ENCODE results near the gene NDUFV3. TPM values are rescaled to one million over a fixed set of nuclear protein-coding genes. Genes with fewer than 3 reads are reported as not detected.
"Not testable (repeated sequence)": the region's sequence is repeated elsewhere in the genome, so short reads cannot be mapped to it uniquely, and the experiment has no call there.

NDUFV3 gene
- total RNA-seq, 2 experiments from 2014 or later, result 27.7 to 28.1 TPM

DNA sequence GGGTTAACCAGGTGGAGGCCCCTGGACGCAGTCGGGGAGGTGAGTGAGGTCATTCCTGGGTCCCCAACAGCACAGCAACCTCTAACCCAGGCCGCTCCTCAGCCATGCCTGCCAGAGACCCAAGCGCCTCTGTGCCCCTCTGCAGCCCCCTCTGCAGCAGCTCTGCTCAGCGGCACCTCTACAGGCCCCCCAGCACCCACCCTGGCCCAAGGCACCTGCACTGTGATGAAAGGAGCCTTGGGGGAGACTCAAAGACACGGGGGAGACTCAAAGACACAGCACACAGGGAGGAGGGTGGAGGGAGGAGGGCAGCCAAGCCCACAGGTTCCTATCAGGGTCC lies 33.2 kb upstream of the NDUFV3 start:
- no peak overlapping the region for H3K4me3 Mint-ChIP-seq
- ChIA-PET CTCF (no interaction called here), POLR2A (no interaction called here)
- H3K27ac Mint-ChIP-seq, result no peak overlapping the region
- DNase-seq (no peak), ATAC-seq (no peak)
- peaks cover 2% of the 10 kb centered on the region for H3K4me1 Mint-ChIP-seq (ENCODE audit: low read depth)
- no peaks in the 10 kb centered on the region for H3K9me3 Mint-ChIP-seq (ENCODE audit: insufficient read depth)
- peaks cover 56% of the 10 kb centered on the region for H3K36me3 Mint-ChIP-seq (ENCODE audit: low read depth)
- no peaks in the 10 kb centered on the region for H3K27me3 Mint-ChIP-seq (ENCODE audit: low read depth)

DNA sequence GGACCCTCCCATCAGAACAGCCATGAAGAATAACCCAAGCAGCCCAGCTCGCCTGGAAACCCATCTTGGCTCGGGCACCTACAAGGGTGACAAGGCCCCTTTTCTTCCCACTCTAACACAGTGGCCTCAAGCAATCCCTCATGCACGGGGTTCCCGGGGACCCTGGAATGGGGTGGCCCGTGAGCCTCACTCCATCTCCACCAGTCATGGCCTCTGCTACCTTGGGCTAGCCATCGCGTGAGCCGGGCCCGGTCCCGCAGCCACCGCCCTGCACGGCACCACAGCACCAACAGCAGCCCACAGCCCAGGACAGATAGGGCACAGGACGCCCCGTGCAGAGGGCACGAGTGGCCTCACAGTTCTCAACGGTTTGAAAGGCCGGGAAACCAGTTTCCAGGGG lies 32.8 kb upstream of the NDUFV3 start:
- DNase-seq (no peak), ATAC-seq (no peak)
- Mint-ChIP-seq H3K9me3 (ENCODE audit: insufficient read depth) (no peaks in the 10 kb centered on the region), H3K4me3 (no peak overlapping the region), H3K27me3 (ENCODE audit: low read depth) (no peaks in the 10 kb centered on the region), H3K36me3 (ENCODE audit: low read depth) (peaks cover 54% of the 10 kb centered on the region), H3K4me1 (ENCODE audit: low read depth) (peaks cover 2% of the 10 kb centered on the region), H3K27ac (no peak overlapping the region)
- ChIA-PET POLR2A (no interaction called here), CTCF (no interaction called here)

GRCh38 chr21:42861311-42861847 lies 31.7 kb upstream of the NDUFV3 start:
- ChIA-PET POLR2A (no interaction called here), CTCF (no interaction called here)
- no peak overlapping the region for H3K4me3 Mint-ChIP-seq
- no peaks in the 10 kb centered on the region for H3K27me3 Mint-ChIP-seq (ENCODE audit: low read depth)
- DNase-seq (no peak), ATAC-seq (no peak)
- no peak overlapping the region for H3K27ac Mint-ChIP-seq
- H3K4me1 Mint-ChIP-seq (ENCODE audit: low read depth), result peaks cover 5% of the 10 kb centered on the region
- no peaks in the 10 kb centered on the region for H3K9me3 Mint-ChIP-seq (ENCODE audit: insufficient read depth)
- H3K36me3 Mint-ChIP-seq (ENCODE audit: low read depth), result peaks cover 49% of the 10 kb centered on the region

GRCh38 chr21:42861848-42862400 lies 31.2 kb upstream of the NDUFV3 start:
- ChIA-PET POLR2A (no interaction called here), CTCF (no interaction called here)
- Mint-ChIP-seq H3K36me3 (ENCODE audit: low read depth) (peaks cover 49% of the 10 kb centered on the region), H3K27me3 (ENCODE audit: low read depth) (no peaks in the 10 kb centered on the region), H3K4me3 (no peak overlapping the region), H3K4me1 (ENCODE audit: low read depth) (peaks cover 10% of the 10 kb centered on the region), H3K9me3 (ENCODE audit: insufficient read depth) (no peaks in the 10 kb centered on the region), H3K27ac (no peak overlapping the region)
- no peak for ATAC-seq
- no peak for DNase-seq

- no peak overlapping the region for H3K4me3 Mint-ChIP-seq
- ChIA-PET POLR2A (no interaction called here), CTCF (no interaction called here)
- no peak for DNase-seq
- no peaks in the 10 kb centered on the region for H3K9me3 Mint-ChIP-seq (ENCODE audit: insufficient read depth)
- H3K4me1 Mint-ChIP-seq (ENCODE audit: low read depth), result peaks cover 11% of the 10 kb centered on the region
- peaks cover 45% of the 10 kb centered on the region for H3K36me3 Mint-ChIP-seq (ENCODE audit: low read depth)
- H3K27ac Mint-ChIP-seq, result no peak overlapping the region
- H3K27me3 Mint-ChIP-seq (ENCODE audit: low read depth), result no peaks in the 10 kb centered on the region
- no peak for ATAC-seq
These were observed 30.2 kb upstream of the NDUFV3 start for GRCh38 chr21:42862774-42863503.

DNA sequence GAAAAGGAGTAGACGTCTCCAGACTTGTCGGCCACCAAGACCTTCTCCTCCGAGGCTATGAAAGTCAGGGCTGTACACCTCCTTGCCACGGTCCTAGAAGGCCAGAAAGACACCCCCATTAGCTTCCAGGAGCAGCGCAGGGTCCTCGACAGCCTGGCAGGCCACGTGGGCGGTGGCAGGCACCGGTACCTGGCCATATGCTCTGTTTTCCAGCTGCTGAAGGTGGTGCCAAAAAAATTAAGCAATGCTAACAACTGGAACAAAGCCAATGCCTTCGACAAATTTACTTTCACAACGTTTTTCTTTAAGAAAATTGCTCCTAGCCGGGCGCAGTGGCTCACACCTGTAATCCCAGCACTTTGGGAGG lies 29.6 kb upstream of the NDUFV3 start:
- ChIA-PET POLR2A (interaction anchor here (0.6 kb wide), 1 partner anchor 18 kb away, joined by 3 read pairs; no protein-coding TSS in a partner anchor), CTCF (no interaction called here)
- H3K36me3 Mint-ChIP-seq (ENCODE audit: low read depth), result peaks cover 46% of the 10 kb centered on the region
- no peak overlapping the region for H3K27ac Mint-ChIP-seq
- DNase-seq (no peak), ATAC-seq (no peak)
- H3K9me3 Mint-ChIP-seq (ENCODE audit: insufficient read depth), result no peaks in the 10 kb centered on the region
- no peak overlapping the region for H3K4me3 Mint-ChIP-seq
- no peaks in the 10 kb centered on the region for H3K27me3 Mint-ChIP-seq (ENCODE audit: low read depth)
- peaks cover 15% of the 10 kb centered on the region for H3K4me1 Mint-ChIP-seq (ENCODE audit: low read depth)

DNA sequence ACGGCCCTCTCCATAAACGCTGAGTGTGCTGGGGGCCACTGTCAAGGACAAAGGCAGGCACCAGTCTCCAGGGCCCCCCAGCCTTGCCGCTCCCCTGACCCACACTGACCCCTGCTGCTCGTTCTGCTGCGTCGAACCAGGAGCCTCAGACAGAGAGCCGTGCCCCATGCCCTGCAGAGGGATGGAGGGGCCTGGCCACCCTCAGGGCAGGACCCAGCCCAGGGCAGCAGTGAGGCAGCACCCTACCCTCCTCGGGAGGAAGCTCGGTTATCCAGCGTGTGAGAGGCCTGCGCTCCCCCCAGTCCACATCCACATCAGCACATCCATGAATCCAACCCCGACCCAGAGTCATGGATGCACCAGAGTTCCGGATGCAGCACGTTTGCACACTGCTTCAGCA lies 28.8 kb upstream of the NDUFV3 start:
- Mint-ChIP-seq H3K9me3 (ENCODE audit: insufficient read depth) (no peaks in the 10 kb centered on the region), H3K36me3 (ENCODE audit: low read depth) (peaks cover 47% of the 10 kb centered on the region), H3K4me3 (no peak overlapping the region), H3K4me1 (ENCODE audit: low read depth) (peaks cover 13% of the 10 kb centered on the region), H3K27ac (no peak overlapping the region), H3K27me3 (ENCODE audit: low read depth) (no peaks in the 10 kb centered on the region)
- ATAC-seq, result no peak
- no peak for DNase-seq
- ChIA-PET POLR2A (interaction anchor here (0.6 kb wide), 1 partner anchor 17 kb away, joined by 3 read pairs; no protein-coding TSS in a partner anchor), CTCF (no interaction called here)

DNA sequence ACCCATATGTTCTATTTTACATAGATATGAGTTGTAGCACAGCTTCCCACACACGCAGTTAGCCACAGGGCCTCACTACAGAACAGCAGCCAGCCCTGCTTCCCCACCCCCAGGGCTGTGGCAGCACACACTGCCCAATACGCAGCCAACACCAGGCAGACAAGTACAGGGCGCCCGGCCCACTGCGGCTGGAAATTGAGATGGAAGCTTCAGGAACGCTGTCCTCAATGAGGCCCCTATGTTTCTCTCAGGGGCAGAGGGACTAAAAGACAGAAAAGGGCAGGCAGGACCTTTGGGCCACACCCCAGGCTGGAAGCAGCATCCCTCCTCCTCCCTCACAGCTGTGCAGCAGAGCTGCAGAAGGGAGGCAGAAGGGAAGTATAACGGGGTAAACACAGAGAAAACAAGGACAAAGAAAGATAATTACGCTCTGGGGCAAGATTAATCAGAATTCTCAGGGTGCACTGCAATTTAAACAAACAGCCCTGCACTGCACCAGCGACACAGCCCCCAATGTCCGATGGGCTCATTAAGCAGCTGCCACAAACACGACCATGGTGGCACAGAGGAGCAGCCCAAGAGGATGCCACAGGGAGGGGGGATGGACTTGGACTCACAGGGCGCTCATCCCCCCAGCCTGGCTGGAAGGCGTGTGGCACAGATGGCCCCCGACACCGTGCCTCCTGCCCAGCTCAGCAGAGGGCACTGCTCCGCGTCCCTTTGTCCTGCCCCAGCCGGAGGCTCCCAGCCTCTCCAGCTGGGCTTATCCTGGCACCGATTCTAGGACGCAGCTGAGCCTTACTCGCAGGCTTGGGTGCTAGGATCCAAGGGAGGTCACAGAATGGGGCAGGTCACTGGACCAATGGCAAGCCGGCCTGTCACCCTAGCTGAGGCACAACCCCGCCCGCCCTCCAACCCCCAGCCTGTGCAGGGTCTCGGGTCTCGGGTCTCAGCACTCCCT lies 28.0 kb upstream of the NDUFV3 start:
- CTCF ChIA-PET, result no interaction called here
- no peak for DNase-seq
- H3K27ac Mint-ChIP-seq, result no peak overlapping the region

DNA sequence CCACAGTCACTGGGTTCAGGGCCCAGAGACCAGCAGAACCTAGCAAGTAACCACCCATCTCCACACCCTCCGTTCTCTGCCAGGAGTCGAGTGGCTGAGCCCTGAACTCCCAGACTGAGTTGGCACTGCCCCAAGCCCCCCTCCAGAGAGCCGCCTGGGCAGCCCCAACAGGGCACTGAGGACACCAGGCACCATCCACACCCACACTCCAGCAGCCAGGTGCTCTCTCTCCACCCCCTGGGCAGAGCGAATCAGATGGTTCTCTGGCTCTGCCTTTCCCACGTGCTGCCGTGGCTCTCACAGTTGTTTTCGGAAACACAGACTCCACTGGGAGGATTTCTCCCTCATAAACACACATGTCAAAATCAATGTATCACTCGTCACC lies 27.3 kb upstream of the NDUFV3 start:
- DNase-seq, result no peak
- no peak overlapping the region for H3K27ac Mint-ChIP-seq
- no peak for ATAC-seq
- H3K4me1 Mint-ChIP-seq (ENCODE audit: low read depth), result peaks cover 13% of the 10 kb centered on the region
- no peak overlapping the region for H3K4me3 Mint-ChIP-seq
- H3K9me3 Mint-ChIP-seq (ENCODE audit: insufficient read depth), result no peaks in the 10 kb centered on the region
- ChIA-PET CTCF (no interaction called here), POLR2A (no interaction called here)
- H3K36me3 Mint-ChIP-seq (ENCODE audit: low read depth), result peaks cover 51% of the 10 kb centered on the region
- no peaks in the 10 kb centered on the region for H3K27me3 Mint-ChIP-seq (ENCODE audit: low read depth)

More for the DNA sequence above, 28.0 kb upstream of the NDUFV3 start:
- peaks cover 51% of the 10 kb centered on the region for H3K36me3 Mint-ChIP-seq (ENCODE audit: low read depth)
- POLR2A ChIA-PET, result no interaction called here
- peaks cover 13% of the 10 kb centered on the region for H3K4me1 Mint-ChIP-seq (ENCODE audit: low read depth)
- H3K27me3 Mint-ChIP-seq (ENCODE audit: low read depth), result no peaks in the 10 kb centered on the region
- no peaks in the 10 kb centered on the region for H3K9me3 Mint-ChIP-seq (ENCODE audit: insufficient read depth)
- no peak for ATAC-seq
- no peak overlapping the region for H3K4me3 Mint-ChIP-seq

DNA sequence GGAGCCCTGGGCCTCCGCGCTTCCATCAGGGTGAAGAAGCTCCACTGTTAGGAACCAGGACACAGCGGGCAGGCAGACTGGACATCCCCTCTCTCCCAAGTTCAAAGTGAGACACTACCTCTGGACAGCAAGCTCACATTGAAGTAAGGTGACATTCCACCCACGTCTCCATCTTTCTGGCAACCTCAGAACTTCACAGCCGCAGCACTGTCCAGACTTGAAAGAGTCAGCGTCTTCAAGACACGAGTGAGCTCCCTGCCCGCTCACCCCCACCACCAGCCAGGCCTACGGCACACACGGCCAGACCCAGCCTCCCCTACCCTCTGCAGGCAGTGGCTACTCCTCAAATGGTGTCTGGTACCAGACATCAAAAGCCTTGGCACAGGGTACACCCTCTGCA lies 24.9 kb upstream of the NDUFV3 start:
- ChIA-PET CTCF (no interaction called here), POLR2A (no interaction called here)

DNA sequence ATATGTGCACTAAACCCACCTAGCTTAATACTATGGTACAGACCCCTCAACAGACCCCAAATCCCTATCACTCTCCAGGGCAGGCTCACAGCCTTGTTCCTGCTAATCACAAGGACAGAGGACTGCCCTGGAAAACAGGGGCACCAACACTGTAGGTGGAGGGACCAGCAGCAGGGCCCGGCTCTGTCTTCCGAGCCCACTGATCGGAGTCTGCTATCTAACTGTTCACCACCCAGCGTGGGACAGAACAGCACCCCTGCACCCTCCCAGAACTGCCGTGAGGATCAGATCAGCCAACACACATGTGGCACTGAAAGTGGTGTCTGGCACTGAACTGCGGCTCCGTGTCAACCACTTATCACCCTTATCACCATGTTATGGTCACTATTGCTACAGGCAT lies 20.0 kb upstream of the NDUFV3 start:
- no peaks in the 10 kb centered on the region for H3K27me3 Mint-ChIP-seq (ENCODE audit: low read depth)
- H3K27ac Mint-ChIP-seq, result no peak overlapping the region
- ATAC-seq, result no peak
- ChIA-PET POLR2A (no interaction called here), CTCF (interaction anchor here (1.2 kb wide), 1 partner anchor 280 kb away, joined by 3 read pairs; no protein-coding TSS in a partner anchor)
- H3K4me3 Mint-ChIP-seq, result no peak overlapping the region
- H3K4me1 Mint-ChIP-seq (ENCODE audit: low read depth), result peaks cover 8% of the 10 kb centered on the region
- peaks cover 66% of the 10 kb centered on the region for H3K36me3 Mint-ChIP-seq (ENCODE audit: low read depth)
- H3K9me3 Mint-ChIP-seq (ENCODE audit: insufficient read depth), result no peaks in the 10 kb centered on the region
- no peak for DNase-seq

More for the DNA sequence above, 24.9 kb upstream of the NDUFV3 start:
- Mint-ChIP-seq H3K27me3 (ENCODE audit: low read depth) (no peaks in the 10 kb centered on the region), H3K4me1 (ENCODE audit: low read depth) (peaks cover 13% of the 10 kb centered on the region), H3K9me3 (ENCODE audit: insufficient read depth) (no peaks in the 10 kb centered on the region), H3K36me3 (ENCODE audit: low read depth) (peaks cover 57% of the 10 kb centered on the region), H3K27ac (peak overlapping the region; percentile 61), H3K4me3 (no peak overlapping the region)
- ATAC-seq, result no peak
- no peak for DNase-seq

DNA sequence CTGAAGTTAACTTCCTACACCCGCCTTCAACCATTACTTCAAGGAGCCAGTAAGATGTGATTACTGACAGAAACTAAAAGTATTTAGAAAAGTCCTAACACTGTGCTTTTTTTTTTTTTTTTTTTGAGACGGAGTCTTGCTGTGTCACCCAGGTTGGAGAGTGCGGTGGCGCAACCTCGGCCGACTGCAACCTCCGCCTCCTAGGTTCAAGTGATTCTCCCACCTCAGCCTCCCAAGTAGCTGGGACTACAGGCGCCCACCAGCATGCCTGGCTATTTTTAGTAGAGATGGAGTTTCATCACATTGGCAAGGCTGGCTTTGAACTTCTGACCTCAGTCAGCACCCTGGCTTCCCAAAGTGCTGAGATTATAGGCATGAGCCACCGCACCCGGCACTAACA lies 17.3 kb upstream of the NDUFV3 start:
- H3K27me3 Mint-ChIP-seq (ENCODE audit: low read depth); H3K4me3 Mint-ChIP-seq; POLR2A ChIA-PET; H3K9me3 Mint-ChIP-seq (ENCODE audit: insufficient read depth); ATAC-seq; DNase-seq; H3K27ac Mint-ChIP-seq; CTCF ChIA-PET: not testable (repeated sequence)
- Mint-ChIP-seq H3K4me1 (ENCODE audit: low read depth) (peaks cover 20% of the 10 kb centered on the region), H3K36me3 (ENCODE audit: low read depth) (peaks cover 50% of the 10 kb centered on the region)

All from activated CD8-positive, alpha-beta T cell treated with anti-CD3 and anti-CD28 coated beads, Interleukin-2, amount 10 ng/mL, durations not matched to agents 7 days and 5 days (primary cell).